HG03139 (cell line): ENCODE results near the gene MKRN1.
"Not testable (repeated sequence)": the region's sequence is repeated elsewhere in the genome, so short reads cannot be mapped to it uniquely, and the experiment has no call there.

ENCODE experiments used
- ATAC-seq: cut with Tn5 transposase; IDR thresholded peaks from one replicate; pipeline ENCODE4 v1.9.1; 2021; ENCODE audit not compliant: unreplicated experiment

Gene MKRN1

DNA sequence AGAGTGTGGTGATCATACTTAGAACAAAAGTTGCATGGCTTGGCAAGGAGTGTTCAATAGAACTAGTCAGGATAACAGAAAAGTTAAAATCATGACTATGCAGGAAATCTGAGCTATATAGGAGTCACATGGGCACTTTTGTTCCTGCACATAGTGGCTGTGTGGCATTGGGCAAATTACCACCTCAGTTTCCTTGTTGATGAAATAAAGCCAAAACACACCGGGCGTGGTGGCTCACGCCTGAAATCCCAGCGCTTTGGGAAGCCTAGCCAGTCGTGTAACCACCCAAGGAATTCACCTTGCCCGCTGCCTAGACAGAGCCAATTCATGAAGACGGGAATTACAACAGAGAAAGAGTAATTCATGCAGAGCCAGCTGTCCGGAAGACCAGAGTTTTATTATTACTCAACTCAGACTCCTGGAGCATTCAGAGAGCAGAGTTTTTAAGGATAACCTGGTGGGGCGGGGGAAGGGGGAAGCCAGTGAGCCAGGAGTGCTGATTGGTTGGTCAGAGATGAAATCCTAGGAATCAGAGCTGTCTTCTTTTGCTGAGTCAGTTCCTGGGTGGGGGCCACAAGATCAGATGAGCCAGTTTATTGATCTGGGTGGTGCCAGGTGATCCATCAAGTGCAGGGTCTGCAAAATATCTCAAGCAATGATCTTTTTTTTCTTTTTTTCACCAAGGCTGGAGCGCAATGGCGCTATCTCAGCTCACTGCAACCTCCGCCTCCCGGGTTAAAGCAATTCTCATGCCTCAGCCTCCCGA, 6.4 kb upstream of the MKRN1 start:
- ATAC-seq = no peak

GRCh38 chr7:140484951-140485499, 5.7 kb upstream of the MKRN1 start:
- no peak for ATAC-seq

DNA sequence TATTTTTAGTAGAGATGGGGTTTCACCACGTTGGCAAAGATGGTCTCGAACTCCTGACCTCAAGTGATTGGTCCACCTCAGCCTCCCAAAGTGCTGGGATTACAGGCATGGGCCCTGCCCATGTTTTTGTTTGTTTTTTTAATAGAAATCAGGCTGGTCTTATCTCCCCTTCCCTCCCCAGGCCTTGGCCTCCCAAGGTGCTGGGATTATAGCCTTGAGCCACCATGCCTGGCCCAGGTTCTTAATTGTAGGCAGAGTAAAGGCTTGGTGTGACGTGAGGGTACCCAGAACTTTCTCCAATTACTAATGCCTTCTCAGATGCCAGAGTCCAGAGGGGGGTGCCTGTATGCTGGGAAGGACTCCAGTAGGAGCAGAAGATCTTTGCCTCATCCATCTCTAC, 5.2 kb upstream of the MKRN1 start:
- ATAC-seq = no peak

DNA sequence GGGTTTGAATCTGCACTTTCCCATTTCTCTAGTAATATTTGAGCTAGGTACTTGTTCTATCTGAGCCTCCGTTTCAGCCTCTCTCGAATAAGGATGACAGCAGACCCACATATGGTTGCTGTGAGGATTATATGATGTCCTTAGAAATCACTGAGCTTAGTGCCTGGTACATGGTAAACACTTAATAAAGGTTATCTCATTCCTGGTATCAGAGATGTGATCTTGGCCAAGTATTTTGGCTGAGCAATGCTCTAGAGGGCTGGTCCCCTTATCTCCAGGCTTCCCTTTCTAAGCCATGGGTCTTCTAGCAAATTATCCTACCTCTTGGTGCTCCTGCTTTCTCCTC, 407 bp upstream of the MKRN1 start:
- no peak for ATAC-seq

- peak; percentile 2 for ATAC-seq
Measured at GRCh38 chr7:140478246-140479061, 851 bp downstream of the MKRN1 start.

DNA sequence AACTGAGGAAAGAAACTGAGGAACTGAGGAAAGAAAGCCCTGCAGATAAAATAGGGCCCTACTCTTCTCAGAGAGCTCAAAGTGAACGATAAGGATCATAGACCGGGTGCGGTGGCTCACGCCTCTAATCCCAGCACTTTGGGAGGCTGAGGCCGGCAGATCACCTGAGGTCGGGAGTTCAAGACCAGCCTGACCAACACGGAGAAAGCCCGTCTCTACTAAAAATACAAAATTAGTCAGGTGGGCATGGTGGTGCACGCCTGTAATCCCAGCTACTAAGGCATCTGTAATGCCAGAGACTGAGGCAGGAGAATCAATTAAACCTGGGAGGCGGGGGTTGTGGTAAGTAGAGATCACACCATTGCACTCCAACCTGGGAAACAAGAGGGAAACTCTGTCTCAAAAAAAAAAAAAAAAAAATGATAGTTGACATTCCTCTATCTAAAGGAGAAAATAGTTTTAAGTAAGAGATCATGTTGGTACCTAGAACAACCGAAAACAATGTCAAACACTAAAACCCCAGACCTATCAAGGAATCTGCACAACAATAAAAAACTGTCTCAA, 2.5 kb downstream of the MKRN1 start:
- ATAC-seq = no peak

DNA sequence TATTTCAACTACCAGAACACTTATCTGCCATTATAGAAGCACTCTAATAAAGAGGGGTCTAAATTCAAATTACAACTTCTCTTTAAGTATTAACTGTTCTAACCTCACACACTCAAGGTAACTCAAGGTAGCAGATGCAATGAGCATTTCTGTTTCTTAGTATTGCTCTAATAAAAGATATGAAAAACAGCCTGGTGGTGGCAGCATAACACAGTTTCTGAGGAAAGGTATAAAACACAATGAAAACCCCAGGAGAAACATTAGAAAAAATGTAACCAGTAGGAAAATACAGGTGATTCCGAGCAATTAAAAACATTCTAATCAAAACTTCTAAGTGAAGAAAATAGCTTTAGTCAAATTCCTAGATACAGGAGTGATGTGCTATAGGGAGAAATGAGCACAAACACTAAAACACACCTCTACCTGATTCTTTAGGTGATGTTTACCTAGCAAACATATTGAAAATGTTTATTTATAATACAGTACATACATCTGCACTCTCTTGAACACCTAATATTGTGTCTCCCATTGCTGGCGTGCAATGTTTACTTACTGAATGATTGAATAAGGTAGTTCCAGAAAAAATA, 3.5 kb downstream of the MKRN1 start:
- ATAC-seq = no peak

DNA sequence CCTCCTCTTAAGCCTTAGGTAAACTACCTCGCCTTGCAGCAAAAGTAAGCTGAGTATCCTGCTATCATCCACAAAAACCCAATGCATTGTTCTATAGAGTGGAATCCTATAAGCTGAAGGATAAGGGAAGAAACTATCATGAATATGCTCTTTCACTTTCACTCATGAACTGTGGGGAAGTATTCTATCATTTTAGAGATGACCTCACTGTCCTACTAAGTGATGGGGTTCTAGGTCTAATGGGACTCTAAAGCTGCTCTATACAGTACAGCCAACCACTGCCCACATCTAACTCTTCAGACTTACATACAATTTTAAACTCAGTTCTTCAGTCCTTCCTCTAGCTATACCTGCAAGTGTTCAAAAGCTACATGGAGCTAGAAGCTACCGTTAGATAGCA, 16.2 kb downstream of the MKRN1 start:
- ATAC-seq = no peak

DNA sequence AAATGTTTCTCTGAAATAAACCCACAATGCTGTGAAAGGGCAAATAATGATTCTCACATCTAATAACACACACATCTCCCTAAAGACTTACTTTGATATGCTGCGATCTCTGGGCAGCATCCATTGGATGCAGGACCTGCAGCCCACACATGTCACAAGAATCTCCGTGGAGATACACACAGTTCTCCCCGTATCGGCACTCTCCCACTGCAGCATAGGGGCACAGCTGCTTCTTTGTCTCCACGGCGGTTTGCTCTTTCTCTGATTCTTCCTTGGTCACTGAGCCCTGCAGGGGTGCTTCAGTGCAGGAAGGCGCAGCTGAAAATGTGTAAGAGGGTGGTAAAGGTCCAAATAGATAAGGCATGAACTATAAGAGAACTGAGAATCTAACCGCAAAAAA, 20.4 kb downstream of the MKRN1 start:
- ATAC-seq = no peak

- ATAC-seq = no peak
Measured at GRCh38 chr7:140458201-140458600, 21.1 kb downstream of the MKRN1 start.

GRCh38 chr7:140456551-140457051, 22.7 kb downstream of the MKRN1 start:
- ATAC-seq = no peak

DNA sequence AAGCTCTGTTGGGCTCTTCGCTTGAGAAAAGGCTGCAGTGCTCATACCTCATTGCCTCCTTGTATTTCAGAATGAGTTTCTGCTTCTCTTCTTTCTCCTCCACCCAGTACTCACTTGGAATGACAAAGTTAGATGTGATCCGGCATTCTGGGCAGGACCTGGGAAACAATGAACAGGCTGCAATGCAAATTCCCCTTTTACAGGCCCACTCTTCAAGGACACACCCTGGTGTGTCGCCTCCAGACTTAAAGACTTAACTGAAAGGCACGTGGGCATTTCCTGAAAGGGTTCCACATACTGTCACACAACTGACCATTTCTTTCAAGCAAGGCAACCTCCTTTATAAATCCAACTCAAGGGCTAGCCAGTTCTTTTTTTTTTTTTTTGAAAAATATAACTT, 23.6 kb downstream of the MKRN1 start:
- no peak for ATAC-seq

DNA sequence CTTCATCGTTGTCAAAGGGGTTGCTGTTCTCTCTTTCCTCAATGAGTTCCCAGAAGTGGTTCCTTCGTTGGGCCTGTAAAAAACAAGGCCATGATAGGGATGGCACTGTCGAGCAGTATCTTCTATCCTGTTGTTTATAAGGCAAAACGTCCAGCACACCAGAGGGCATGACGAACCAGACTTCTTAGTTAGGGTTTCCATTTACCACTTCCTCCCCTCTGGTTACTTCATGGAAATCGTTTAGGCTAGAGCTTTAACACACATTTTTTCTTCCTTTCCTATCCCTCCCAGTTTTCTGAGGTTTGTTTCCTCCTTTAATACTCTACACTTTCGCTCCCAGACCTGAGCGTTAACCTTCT, 24.7 kb downstream of the MKRN1 start:
- no peak for ATAC-seq

DNA sequence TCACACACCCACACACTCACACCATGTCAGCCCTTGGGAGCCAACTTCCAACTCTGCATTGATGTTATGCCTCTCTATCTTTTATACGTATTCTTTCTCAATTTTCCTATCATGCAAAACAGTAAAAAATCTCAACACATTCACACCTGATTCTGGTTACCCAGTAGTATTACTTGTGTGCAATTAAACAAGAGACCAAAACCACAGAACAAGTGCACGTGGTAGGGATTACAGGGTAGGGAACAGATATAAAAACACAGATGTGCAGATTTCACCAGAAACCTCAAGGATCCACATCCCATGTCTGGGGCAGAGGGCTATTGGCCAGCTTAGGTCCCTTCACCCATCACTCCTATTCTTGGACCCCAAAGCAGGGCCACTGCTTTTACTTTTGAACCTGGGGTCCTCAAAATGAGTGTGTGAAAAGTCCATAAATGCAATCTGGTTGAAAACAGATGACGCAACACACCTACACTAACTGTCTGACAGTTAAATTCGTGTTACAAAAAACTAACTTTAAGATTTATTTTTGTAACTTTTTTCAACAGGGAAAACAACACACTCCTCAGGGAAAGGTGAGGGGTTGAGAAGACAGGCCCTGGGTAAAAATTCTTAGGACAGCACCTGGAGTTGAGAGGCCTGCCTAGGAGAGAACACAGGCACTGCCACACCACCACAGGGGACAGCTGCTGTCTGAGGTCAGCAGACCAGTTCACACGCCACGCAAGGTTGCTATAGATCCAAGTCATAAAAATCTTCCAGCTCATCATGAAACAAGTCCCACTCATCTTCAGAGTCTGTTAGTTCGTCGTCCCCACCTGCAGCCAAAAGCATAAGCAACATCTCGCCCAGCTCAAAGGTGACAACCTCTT, 25.3 kb downstream of the MKRN1 start:
- ATAC-seq = not testable (repeated sequence)

DNA sequence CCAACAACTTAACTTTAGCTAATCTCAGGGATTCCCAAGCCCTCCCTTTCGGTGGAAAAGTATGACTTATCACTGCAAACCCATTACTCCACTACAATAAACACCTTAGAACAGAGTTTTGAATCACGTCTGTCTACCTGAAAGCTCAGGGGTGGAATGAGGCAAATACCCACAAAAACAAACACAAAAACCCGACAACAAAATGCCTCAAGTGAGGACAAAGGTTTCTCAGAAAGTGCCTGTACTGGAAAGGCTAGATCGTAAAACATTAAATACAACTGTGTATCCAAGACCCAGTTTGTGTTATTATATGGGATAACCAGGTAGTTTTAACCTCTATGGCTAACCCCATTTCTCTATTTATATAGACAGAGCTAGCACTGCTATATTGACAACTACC, 26.0 kb downstream of the MKRN1 start:
- ATAC-seq = no peak

GRCh38 chr7:140451716-140452115, 27.6 kb downstream of the MKRN1 start:
- no peak for ATAC-seq

DNA sequence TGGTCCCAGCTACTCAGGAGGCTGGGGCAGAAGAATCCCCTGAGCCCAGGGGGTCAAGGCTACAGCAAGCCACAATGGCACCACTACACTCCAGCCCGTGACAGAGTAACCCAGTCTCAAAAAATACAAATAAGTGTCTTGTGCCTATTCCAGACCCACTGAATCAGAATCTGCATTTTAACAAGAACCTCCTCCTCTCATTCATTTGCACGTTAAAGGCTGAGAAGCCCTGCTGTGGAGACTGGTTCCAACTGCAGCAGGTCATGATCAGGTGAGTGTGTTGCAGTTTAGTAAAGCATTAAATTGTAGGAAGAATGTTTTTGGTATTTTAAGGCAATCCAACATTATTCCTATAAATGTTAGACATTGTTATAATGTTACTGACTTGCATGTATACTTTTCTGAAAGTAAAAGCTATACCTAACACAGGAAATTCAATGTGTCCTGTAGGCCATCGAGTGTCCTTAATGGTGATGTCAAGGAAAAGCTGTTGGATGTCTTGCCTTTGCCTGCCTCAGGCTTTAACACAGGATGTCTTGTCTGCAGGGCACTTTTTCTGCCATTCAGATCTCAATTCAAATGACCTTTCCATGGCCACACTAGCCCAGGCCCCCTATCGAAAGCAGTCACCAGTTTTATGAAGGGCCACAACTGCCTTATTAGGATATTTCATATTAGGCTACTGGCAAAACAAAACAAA, 30.4 kb downstream of the MKRN1 start:
- ATAC-seq = no peak

GRCh38 chr7:140447841-140448240, 31.5 kb downstream of the MKRN1 start:
- ATAC-seq = no peak

DNA sequence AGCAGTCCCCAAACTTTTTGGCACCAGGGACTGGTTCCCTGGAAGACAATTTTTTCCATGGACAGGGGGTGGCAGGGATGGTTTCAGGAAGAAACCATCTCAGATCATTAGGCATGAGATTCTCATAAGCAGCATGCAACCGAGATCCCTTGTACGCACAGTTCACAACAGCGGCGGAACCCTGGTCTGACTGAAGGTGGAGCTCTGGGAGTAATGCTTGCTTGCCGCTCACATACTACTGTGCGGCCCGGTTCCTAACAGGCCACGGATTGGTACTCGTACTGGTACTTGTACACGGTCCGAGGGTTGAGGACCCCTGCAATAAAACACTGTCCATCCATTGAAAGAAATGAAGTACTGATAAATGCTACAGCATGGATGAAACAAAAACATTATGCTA, 32.8 kb downstream of the MKRN1 start:
- no peak for ATAC-seq

GRCh38 chr7:140441519-140441918, 37.8 kb downstream of the MKRN1 start:
- ATAC-seq = no peak
